ENCODE results near the gene MEGF11. TPM values are rescaled to one million over a fixed set of nuclear protein-coding genes. Genes with fewer than 3 reads are reported as not detected.

The MEGF11 gene
- total RNA-seq, 1 experiment from 2014 or later = 2.3 TPM

DNA sequence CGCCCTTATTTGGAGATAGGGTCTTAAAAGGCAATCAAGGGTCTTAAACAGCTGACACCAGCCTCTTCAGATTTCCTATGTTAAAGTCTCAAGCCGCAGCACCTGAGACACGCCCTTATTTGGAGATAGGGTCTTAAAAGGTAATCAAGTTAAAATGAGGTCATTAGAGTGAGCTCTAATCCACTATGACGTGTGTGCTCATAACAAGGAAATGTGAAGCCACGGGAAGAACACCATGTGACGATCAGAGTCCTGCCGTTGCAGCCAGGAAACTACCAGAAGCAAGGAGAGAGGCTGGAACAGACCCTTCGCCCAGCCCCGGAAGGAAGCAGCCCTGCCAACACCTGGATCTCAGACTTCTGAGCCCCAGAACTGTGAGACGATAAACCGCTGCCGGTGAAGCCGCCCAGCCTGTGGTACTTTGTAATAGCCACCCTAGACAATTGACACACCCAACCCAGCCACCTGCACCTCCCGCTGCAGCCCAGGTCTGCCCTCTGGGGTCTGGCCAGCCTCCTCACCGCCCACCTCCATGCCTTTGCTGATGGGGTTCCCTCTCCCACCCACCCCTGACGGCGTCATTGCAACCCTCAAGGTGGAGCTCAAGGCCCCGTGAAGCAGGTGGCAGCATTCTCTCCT, 137.9 kb downstream of the MEGF11 start:
- no peak overlapping the region for H3K4me2 ChIP-seq (ENCODE audit: low read length)
- H3K36me3 ChIP-seq (ENCODE audit: control insufficient read depth in 1 of 2, insufficient read depth in 2 of 2, low read length in 2 of 2) = no peaks in the 10 kb centered on the region
- TF ChIP-seq SIN3A (IDR thresholded peaks at IDR 0.05; ENCODE audit: low read depth) (no peak), CBX3 (IDR thresholded peaks at IDR 0.05; ENCODE audit: low read depth) (no peak), YY1 (IDR thresholded peaks at IDR 0.05; ENCODE audit: extremely low read depth, insufficient replicate concordance, low read depth, low read length) (no peak), POLR2AphosphoS5 (IDR thresholded peaks at IDR 0.05; ENCODE audit: low read depth, low read length) (no peak), EZH2 (IDR thresholded peaks at IDR 0.05) (no peak), RAD21 (IDR thresholded peaks at IDR 0.05; ENCODE audit: low read depth) (no peak)
- TF ChIP-seq, protein P1, sequence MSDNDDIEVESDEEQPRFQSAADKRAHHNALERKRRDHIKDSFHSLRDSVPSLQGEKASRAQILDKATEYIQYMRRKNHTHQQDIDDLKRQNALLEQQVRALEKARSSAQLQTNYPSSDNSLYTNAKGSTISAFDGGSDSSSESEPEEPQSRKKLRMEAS (IDR thresholded peaks at IDR 0.05) = no peak
- TF ChIP-seq, protein P2, sequence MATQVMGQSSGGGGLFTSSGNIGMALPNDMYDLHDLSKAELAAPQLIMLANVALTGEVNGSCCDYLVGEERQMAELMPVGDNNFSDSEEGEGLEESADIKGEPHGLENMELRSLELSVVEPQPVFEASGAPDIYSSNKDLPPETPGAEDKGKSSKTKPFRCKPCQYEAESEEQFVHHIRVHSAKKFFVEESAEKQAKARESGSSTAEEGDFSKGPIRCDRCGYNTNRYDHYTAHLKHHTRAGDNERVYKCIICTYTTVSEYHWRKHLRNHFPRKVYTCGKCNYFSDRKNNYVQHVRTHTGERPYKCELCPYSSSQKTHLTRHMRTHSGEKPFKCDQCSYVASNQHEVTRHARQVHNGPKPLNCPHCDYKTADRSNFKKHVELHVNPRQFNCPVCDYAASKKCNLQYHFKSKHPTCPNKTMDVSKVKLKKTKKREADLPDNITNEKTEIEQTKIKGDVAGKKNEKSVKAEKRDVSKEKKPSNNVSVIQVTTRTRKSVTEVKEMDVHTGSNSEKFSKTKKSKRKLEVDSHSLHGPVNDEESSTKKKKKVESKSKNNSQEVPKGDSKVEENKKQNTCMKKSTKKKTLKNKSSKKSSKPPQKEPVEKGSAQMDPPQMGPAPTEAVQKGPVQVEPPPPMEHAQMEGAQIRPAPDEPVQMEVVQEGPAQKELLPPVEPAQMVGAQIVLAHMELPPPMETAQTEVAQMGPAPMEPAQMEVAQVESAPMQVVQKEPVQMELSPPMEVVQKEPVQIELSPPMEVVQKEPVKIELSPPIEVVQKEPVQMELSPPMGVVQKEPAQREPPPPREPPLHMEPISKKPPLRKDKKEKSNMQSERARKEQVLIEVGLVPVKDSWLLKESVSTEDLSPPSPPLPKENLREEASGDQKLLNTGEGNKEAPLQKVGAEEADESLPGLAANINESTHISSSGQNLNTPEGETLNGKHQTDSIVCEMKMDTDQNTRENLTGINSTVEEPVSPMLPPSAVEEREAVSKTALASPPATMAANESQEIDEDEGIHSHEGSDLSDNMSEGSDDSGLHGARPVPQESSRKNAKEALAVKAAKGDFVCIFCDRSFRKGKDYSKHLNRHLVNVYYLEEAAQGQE (IDR thresholded peaks at IDR 0.05; ENCODE audit: low read depth) = no peak
- peaks cover 7% of the 10 kb centered on the region; the same call in 1 of the 2 replicates for H3K27me3 ChIP-seq (ENCODE audit: insufficient read depth, low read length)
- no peak overlapping the region for H3K9ac ChIP-seq (ENCODE audit: low read length)
- no peaks in the 10 kb centered on the region for H3K9me3 ChIP-seq (ENCODE audit: control insufficient read depth in 1 of 2, insufficient read depth in 1 of 2, low read depth in 1 of 2, low read length in 2 of 2)
- ATAC-seq (no peak), DNase-seq (ENCODE audit: low read depth, low spot score) (no peak)
- H3K9me2 ChIP-seq (ENCODE audit: insufficient read depth) = no peaks in the 10 kb centered on the region
- RAD21 ChIA-PET (ENCODE audit: low non-redundant PET in 1 of 2, low total read pairs in 2 of 2, uncharacterized antibody in 2 of 2, unreplicated experiment in 2 of 2) = no interaction called here
- no TSS peak for BruUV-seq (replicated peaks)
- H4K20me1 ChIP-seq (ENCODE audit: insufficient read depth) = no peaks in the 10 kb centered on the region
- H2AFZ ChIP-seq (ENCODE audit: low read depth, low read length, poor library complexity, severe bottlenecking) = no peak overlapping the region
- POLR2A ChIA-PET = no interaction called here
- H3K79me2 ChIP-seq (ENCODE audit: insufficient read depth, low read length) = no peaks in the 10 kb centered on the region
- CTCF ChIA-PET = no interaction called here
- H3K27ac ChIP-seq (ENCODE audit: low read depth, low read length) = no peak overlapping the region
- intact Hi-C loops (cut with micrococcal nuclease) = no loop called here
- no peak overlapping the region for H3K4me3 ChIP-seq (replicated peaks in 1 of 2; ENCODE audit: low read depth in 1 of 2, low read length in 2 of 2)
- H3K4me1 ChIP-seq (ENCODE audit: control insufficient read depth in 1 of 2, insufficient read depth in 2 of 2, low read length in 2 of 2) = no peaks in the 10 kb centered on the region
